ENCODE results near the gene PRPF39. TPM values are rescaled to one million over a fixed set of nuclear protein-coding genes. Genes with fewer than 3 reads are reported as not detected.
A peak's percentile ranks its signal among the peaks of the same experiment; 100 is the strongest.

PRPF39 gene
- total and polyA plus RNA-seq, 4 donors: 3.1 to 25.1 (median 15.1) TPM

DNA sequence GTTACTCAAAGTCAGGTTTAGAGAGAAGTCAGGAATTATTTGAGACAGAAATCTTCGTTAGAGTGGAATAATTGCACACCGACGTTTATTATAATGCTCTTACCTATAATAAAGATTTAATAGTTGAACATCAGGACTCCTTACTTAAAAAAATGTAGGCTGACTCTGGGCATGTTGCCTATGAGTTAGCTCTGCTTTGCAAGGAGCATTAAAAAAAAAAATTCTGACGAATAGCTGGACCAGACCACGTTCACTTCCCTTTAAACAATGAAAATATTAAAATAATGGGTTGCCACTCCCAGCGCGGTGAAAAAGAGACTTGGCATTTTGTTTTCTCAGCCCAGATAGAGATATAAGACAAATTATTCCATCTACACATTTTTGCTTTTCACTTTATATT, 51.2 kb downstream of the PRPF39 start:
- H3K27ac ChIP-seq (ENCODE audit: low read depth in 1 of 2, low read length in 2 of 2): peak overlapping the region; percentile 81 to 83
- peak overlapping the region; percentile 75 to 97 (median 81) for H3K4me3 ChIP-seq (ENCODE audit: low read depth in 1 of 3, low read length in 3 of 3)
- no peaks in the 10 kb centered on the region for H3K27me3 ChIP-seq (ENCODE audit: control insufficient read depth in 4 of 4, insufficient read depth in 4 of 4, low read length in 3 of 4)
- H3K4me1 ChIP-seq (ENCODE audit: control insufficient read depth in 4 of 4, insufficient read depth in 4 of 4, low read length in 3 of 4): peaks cover 3 to 29% (median 17%) of the 10 kb centered on the region in 4 donors
- no peaks in the 10 kb centered on the region for H3K9me3 ChIP-seq (ENCODE audit: control insufficient read depth in 4 of 4, low read length in 3 of 4)
- H3K9ac ChIP-seq (ENCODE audit: low read depth in 1 of 2, low read length in 2 of 2): peak overlapping the region; percentile 77 to 97
- H3K36me3 ChIP-seq (ENCODE audit: control insufficient read depth in 4 of 4, insufficient read depth in 3 of 4, low read depth in 1 of 4, low read length in 3 of 4): no peaks in the 10 kb centered on the region
- under 1% methylated on average over 7 of the region's 7 CpGs for WGBS
- TF ChIP-seq ATF3 (IDR thresholded peaks at IDR 0.05) (peak; percentile 6), SP1 (IDR thresholded peaks at IDR 0.05) (no peak)
- DNase-seq (ENCODE audit: low spot score): no peak

DNA sequence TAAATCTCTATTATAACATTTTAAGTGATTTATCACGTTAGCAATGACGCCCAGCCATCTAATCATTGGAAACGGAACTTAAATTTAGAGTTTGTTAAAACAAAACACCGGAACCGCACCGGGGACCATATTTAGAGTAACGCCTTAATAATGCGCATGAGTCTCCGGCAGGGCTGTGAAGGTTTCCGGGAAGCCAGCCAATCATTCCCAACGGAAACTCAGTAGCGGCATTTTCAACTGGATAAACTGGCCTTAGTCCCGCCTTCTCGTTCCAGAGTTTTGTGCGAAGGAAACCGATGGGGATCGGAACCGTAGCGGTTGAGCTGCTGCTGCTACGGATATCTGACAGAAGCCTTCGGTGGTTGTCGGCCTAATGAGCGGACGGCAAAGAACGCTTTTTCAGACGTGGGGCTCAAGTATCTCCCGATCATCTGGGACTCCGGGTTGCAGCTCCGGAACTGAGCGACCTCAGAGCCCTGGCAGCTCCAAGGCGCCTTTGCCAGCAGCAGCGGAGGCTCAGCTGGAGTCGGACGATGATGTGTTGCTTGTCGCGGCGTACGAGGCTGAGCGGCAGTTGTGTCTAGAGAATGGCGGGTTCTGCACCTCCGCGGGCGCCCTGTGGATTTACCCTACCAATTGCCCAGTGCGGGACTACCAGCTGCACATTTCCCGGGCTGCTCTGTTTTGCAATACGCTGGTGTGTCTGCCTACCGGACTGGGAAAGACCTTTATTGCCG, 51.9 kb downstream of the PRPF39 start, which contains the start of gene FANCM:
Gene FANCM, plus strand, starts transcription at position 272 of the 737 bp plus-strand sequence. Its CDS starts 102 bp downstream, at position 374.
- peak within 1 kb of the TSS; percentile 75 to 97 (median 97) for H3K4me3 ChIP-seq (ENCODE audit: low read depth in 1 of 3, low read length in 3 of 3)
- TF ChIP-seq HNF4G (IDR thresholded peaks at IDR 0.05): no peak
- peak; percentile 64 for TF ChIP-seq SP1 (IDR thresholded peaks at IDR 0.05)
- TF ChIP-seq, protein P1, sequence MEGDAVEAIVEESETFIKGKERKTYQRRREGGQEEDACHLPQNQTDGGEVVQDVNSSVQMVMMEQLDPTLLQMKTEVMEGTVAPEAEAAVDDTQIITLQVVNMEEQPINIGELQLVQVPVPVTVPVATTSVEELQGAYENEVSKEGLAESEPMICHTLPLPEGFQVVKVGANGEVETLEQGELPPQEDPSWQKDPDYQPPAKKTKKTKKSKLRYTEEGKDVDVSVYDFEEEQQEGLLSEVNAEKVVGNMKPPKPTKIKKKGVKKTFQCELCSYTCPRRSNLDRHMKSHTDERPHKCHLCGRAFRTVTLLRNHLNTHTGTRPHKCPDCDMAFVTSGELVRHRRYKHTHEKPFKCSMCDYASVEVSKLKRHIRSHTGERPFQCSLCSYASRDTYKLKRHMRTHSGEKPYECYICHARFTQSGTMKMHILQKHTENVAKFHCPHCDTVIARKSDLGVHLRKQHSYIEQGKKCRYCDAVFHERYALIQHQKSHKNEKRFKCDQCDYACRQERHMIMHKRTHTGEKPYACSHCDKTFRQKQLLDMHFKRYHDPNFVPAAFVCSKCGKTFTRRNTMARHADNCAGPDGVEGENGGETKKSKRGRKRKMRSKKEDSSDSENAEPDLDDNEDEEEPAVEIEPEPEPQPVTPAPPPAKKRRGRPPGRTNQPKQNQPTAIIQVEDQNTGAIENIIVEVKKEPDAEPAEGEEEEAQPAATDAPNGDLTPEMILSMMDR (IDR thresholded peaks at IDR 0.05; ENCODE audit: low read depth, low read length, missing input control): no peak
- peak; percentile 14 for TF ChIP-seq ATF3 (IDR thresholded peaks at IDR 0.05)
- TF ChIP-seq, protein P2, sequence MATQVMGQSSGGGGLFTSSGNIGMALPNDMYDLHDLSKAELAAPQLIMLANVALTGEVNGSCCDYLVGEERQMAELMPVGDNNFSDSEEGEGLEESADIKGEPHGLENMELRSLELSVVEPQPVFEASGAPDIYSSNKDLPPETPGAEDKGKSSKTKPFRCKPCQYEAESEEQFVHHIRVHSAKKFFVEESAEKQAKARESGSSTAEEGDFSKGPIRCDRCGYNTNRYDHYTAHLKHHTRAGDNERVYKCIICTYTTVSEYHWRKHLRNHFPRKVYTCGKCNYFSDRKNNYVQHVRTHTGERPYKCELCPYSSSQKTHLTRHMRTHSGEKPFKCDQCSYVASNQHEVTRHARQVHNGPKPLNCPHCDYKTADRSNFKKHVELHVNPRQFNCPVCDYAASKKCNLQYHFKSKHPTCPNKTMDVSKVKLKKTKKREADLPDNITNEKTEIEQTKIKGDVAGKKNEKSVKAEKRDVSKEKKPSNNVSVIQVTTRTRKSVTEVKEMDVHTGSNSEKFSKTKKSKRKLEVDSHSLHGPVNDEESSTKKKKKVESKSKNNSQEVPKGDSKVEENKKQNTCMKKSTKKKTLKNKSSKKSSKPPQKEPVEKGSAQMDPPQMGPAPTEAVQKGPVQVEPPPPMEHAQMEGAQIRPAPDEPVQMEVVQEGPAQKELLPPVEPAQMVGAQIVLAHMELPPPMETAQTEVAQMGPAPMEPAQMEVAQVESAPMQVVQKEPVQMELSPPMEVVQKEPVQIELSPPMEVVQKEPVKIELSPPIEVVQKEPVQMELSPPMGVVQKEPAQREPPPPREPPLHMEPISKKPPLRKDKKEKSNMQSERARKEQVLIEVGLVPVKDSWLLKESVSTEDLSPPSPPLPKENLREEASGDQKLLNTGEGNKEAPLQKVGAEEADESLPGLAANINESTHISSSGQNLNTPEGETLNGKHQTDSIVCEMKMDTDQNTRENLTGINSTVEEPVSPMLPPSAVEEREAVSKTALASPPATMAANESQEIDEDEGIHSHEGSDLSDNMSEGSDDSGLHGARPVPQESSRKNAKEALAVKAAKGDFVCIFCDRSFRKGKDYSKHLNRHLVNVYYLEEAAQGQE (IDR thresholded peaks at IDR 0.05): peak; percentile 18
- peak; percentile 37 to 44 for TF ChIP-seq RAD21 (IDR thresholded peaks at IDR 0.05)
- TF ChIP-seq FOXA1 (IDR thresholded peaks at IDR 0.05): no peak
- TF ChIP-seq, protein P3, sequence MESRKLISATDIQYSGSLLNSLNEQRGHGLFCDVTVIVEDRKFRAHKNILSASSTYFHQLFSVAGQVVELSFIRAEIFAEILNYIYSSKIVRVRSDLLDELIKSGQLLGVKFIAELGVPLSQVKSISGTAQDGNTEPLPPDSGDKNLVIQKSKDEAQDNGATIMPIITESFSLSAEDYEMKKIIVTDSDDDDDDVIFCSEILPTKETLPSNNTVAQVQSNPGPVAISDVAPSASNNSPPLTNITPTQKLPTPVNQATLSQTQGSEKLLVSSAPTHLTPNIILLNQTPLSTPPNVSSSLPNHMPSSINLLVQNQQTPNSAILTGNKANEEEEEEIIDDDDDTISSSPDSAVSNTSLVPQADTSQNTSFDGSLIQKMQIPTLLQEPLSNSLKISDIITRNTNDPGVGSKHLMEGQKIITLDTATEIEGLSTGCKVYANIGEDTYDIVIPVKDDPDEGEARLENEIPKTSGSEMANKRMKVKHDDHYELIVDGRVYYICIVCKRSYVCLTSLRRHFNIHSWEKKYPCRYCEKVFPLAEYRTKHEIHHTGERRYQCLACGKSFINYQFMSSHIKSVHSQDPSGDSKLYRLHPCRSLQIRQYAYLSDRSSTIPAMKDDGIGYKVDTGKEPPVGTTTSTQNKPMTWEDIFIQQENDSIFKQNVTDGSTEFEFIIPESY (IDR thresholded peaks at IDR 0.05): no peak
- peak; percentile 20 to 26 for TF ChIP-seq RXRA (IDR thresholded peaks at IDR 0.05)
- peak; percentile 98 to 99 for TF ChIP-seq GABPA (IDR thresholded peaks at IDR 0.05 in 1 of 2, conservative IDR thresholded peaks at IDR 0.05 in 1 of 2)
- TF ChIP-seq JUND (IDR thresholded peaks at IDR 0.05): peak; percentile 27 to 44
- peak; percentile 17 for TF ChIP-seq FOXA2 (IDR thresholded peaks at IDR 0.05)
- peak; percentile 70 for TF ChIP-seq MAX (IDR thresholded peaks at IDR 0.05)
- no peak for TF ChIP-seq HNF4A (conservative IDR thresholded peaks at IDR 0.05)
- TF ChIP-seq YY1 (IDR thresholded peaks at IDR 0.05): peak; percentile 87
- no peak for TF ChIP-seq EGR1 (IDR thresholded peaks at IDR 0.05; ENCODE audit: low read depth in 2 of 2)
- H3K27me3 ChIP-seq (ENCODE audit: control insufficient read depth in 4 of 4, insufficient read depth in 4 of 4, low read length in 3 of 4): no peaks in the 10 kb centered on the region
- H3K36me3 ChIP-seq (ENCODE audit: control insufficient read depth in 4 of 4, insufficient read depth in 3 of 4, low read depth in 1 of 4, low read length in 3 of 4): no peaks in the 10 kb centered on the region
- peaks cover 3 to 29% (median 17%) of the 10 kb centered on the region in 4 donors for H3K4me1 ChIP-seq (ENCODE audit: control insufficient read depth in 4 of 4, insufficient read depth in 4 of 4, low read length in 3 of 4)
- under 1% methylated on average over 48 of the region's 48 CpGs for WGBS
- H3K9me3 ChIP-seq (ENCODE audit: control insufficient read depth in 4 of 4, low read length in 3 of 4): no peaks in the 10 kb centered on the region
- peak; percentile 88 for DNase-seq (ENCODE audit: low spot score)
- peak within 1 kb of the TSS; percentile 81 to 83 for H3K27ac ChIP-seq (ENCODE audit: low read depth in 1 of 2, low read length in 2 of 2)
- peak within 1 kb of the TSS; percentile 77 to 97 for H3K9ac ChIP-seq (ENCODE audit: low read depth in 1 of 2, low read length in 2 of 2)

All from liver (tissue), 9 donors.